HG02840 (cell line): ENCODE results near the gene CNTROB.

Experiments
- ATAC-seq: cut with Tn5 transposase; IDR thresholded peaks from one replicate; pipeline ENCODE4 v1.9.1; 2021; ENCODE audit warnings: mild to moderate bottlenecking, moderate library complexity, moderate number of reproducible peaks; ENCODE audit not compliant: unreplicated experiment, low FRiP score

CNTROB gene

GRCh38 chr17:7977805-7978204 is 45.8 kb downstream of the CNTROB start:
- ATAC-seq: no peak

- no peak for ATAC-seq
Measured at GRCh38 chr17:7982173-7982572, 50.2 kb downstream of the CNTROB start.

- no peak for ATAC-seq
Measured at GRCh38 chr17:7982666-7983065, 50.7 kb downstream of the CNTROB start.

- no peak for ATAC-seq
Measured at GRCh38 chr17:7984904-7985303, 52.9 kb downstream of the CNTROB start.

GRCh38 chr17:7987112-7987893 is 55.3 kb downstream of the CNTROB start:
- no peak for ATAC-seq

GRCh38 chr17:7988750-7989178 is 56.8 kb downstream of the CNTROB start:
- no peak for ATAC-seq

- ATAC-seq: peak; percentile 67
Measured at GRCh38 chr17:7989781-7990655, 58.0 kb downstream of the CNTROB start.

- ATAC-seq: no peak
Measured at GRCh38 chr17:7992516-7992915, 60.5 kb downstream of the CNTROB start.

- no peak for ATAC-seq
Measured at GRCh38 chr17:7992924-7993323, 60.9 kb downstream of the CNTROB start.

- ATAC-seq: no peak
Measured at GRCh38 chr17:7993972-7994589, 62.1 kb downstream of the CNTROB start.

- ATAC-seq: no peak
Measured at GRCh38 chr17:7995724-7996123, 63.7 kb downstream of the CNTROB start.

GRCh38 chr17:7997186-7997585 is 65.2 kb downstream of the CNTROB start:
- ATAC-seq: no peak
